ENCODE data around the gene PHRF1.

- TF ChIP-seq CTCF (IDR thresholded peaks at IDR 0.05; ENCODE audit: low read depth, low read length) (no peak), EZH2phosphoT487 (IDR thresholded peaks at IDR 0.05; ENCODE audit: low read depth) (no peak)
Observed at GRCh38 chr11:556662-557256, 19.5 kb upstream of the PHRF1 start.

Data from OCI-LY3 (cell line).